ENCODE results near the gene SYTL5.
"Not testable (repeated sequence)": the region's sequence is repeated elsewhere in the genome, so short reads cannot be mapped to it uniquely, and the experiment has no call there.

Gene SYTL5
- 0 to 0.13 (median 0) reads per million in 18 experiments for total RNA-seq

- no peak for DNase-seq
Measured at GRCh38 chrX:38006291-38006690, at the start of gene SYTL5. Gene SYTL5, plus strand, starts transcription at chrX:38006553. Its CDS starts 27,337 bp downstream, at chrX:38033890.

GRCh38 chrX:37958525-37959211, 47.7 kb upstream of the SYTL5 start:
- no peak for DNase-seq

GRCh38 chrX:37959212-37960021, 46.9 kb upstream of the SYTL5 start:
- no peak for DNase-seq

- DNase-seq: no peak
Measured at GRCh38 chrX:37961118-37961517, 45.2 kb upstream of the SYTL5 start.

- DNase-seq: no peak
Measured at GRCh38 chrX:37967714-37968113, 38.6 kb upstream of the SYTL5 start.

- no peak for DNase-seq
Measured at GRCh38 chrX:37975421-37975820, 30.9 kb upstream of the SYTL5 start.

- DNase-seq: no peak
Measured at GRCh38 chrX:37976153-37976552, 30.2 kb upstream of the SYTL5 start.

- no peak for DNase-seq
Measured at GRCh38 chrX:37984880-37985279, 21.5 kb upstream of the SYTL5 start.

GRCh38 chrX:37986893-37987292, 19.5 kb upstream of the SYTL5 start:
- DNase-seq: no peak

GRCh38 chrX:37989304-37989703, 17.0 kb upstream of the SYTL5 start:
- DNase-seq: no peak

GRCh38 chrX:37991303-37991702, 15.1 kb upstream of the SYTL5 start:
- DNase-seq: not testable (repeated sequence)

- no peak for DNase-seq
Measured at GRCh38 chrX:37993176-37993575, 13.2 kb upstream of the SYTL5 start.

GRCh38 chrX:37993837-37994619, 12.3 kb upstream of the SYTL5 start:
- no peak for DNase-seq

- DNase-seq: no peak
Measured at GRCh38 chrX:37995428-37995827, 10.9 kb upstream of the SYTL5 start.

GRCh38 chrX:37997096-37997495, 9.3 kb upstream of the SYTL5 start:
- no peak for DNase-seq

- DNase-seq: no peak
Measured at GRCh38 chrX:37998586-37999262, 7.6 kb upstream of the SYTL5 start.

- DNase-seq: no peak
Measured at GRCh38 chrX:38000706-38001105, 5.6 kb upstream of the SYTL5 start.

- DNase-seq: no peak
Measured at GRCh38 chrX:38004046-38004445, 2.3 kb upstream of the SYTL5 start.

GRCh38 chrX:38006778-38007177, 425 bp downstream of the SYTL5 start:
- no peak for DNase-seq

- DNase-seq: no peak
Measured at GRCh38 chrX:38008658-38009057, 2.3 kb downstream of the SYTL5 start.

- DNase-seq: no peak
Measured at GRCh38 chrX:38009641-38010040, 3.3 kb downstream of the SYTL5 start.

- DNase-seq: no peak
Measured at GRCh38 chrX:38018766-38019425, 12.5 kb downstream of the SYTL5 start.

All from inflammatory macrophage (primary cell).